ENCODE data around the gene TJAP1. TPM values are rescaled to one million over a fixed set of nuclear protein-coding genes. Genes with fewer than 3 reads are reported as not detected.

The TJAP1 gene
- total RNA-seq, 6 experiments from 2014 or later, result 9.2 to 16.0 (median 12.9) TPM

DNA sequence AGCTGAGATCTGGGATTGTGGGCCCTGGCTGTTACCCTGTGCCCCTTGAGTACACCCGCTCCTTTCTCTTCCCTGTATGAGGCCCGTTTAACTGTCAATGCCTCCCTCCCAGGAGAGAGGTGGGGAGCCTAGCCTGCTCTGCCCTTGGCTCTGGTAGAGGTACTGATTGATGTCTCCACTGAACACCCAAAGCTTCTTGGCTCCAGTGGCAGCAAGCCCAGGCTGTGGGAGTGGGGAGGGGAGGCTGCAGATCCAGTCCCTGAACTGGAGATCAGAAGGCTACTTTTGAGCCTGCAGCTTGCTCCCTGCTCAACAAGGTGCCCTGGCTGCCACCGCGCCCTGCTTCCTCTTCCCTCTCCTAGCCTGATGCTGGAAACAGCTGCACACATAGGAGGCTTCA lies 25.3 kb downstream of the TJAP1 start:
- Histone ChIP-seq H3K9me3 (no peaks in the 10 kb centered on the region), H3K27me3 (no peaks in the 10 kb centered on the region), H3K27ac (no peak overlapping the region), H3K4me1 (peaks cover 0 to 17% (median 7%) of the 10 kb centered on the region in 4 donors), H3K4me3 (no peak overlapping the region), H3K36me3 (peaks cover 0 to 52% (median 9%) of the 10 kb centered on the region in 4 donors)
- no peak for TF ChIP-seq POLR2A (IDR thresholded peaks at IDR 0.05)
- TF ChIP-seq, protein P1, sequence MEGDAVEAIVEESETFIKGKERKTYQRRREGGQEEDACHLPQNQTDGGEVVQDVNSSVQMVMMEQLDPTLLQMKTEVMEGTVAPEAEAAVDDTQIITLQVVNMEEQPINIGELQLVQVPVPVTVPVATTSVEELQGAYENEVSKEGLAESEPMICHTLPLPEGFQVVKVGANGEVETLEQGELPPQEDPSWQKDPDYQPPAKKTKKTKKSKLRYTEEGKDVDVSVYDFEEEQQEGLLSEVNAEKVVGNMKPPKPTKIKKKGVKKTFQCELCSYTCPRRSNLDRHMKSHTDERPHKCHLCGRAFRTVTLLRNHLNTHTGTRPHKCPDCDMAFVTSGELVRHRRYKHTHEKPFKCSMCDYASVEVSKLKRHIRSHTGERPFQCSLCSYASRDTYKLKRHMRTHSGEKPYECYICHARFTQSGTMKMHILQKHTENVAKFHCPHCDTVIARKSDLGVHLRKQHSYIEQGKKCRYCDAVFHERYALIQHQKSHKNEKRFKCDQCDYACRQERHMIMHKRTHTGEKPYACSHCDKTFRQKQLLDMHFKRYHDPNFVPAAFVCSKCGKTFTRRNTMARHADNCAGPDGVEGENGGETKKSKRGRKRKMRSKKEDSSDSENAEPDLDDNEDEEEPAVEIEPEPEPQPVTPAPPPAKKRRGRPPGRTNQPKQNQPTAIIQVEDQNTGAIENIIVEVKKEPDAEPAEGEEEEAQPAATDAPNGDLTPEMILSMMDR (IDR thresholded peaks at IDR 0.05), result no peak
- WGBS (ENCODE audit: insufficient coverage, low coverage, low lambda C conversion rate, missing lambda C conversion rate), result 100% methylated on average over 4 of the region's 4 CpGs
- ATAC-seq, result no peak
- intact Hi-C loops (cut with DNase I), result no loop called here
- DNase-seq, result no peak

DNA sequence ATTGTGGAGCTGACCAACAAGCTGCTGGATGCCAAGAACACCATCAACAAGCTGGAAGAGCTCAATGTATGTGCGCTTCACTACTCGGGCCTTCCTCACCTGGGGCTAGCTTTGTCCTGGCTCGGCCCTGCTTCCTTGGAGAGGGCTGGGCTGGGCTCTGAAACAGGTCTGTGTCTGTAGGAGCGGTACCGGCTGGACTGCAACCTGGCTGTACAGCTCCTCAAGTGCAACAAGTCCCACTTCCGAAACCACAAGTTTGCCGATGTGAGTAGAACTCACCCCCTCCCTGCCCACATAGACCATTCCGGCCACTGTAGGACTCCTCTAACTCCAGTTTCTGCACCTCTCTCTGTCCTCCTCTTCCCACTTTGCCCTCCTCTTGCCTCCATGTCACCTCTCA lies 26.1 kb downstream of the TJAP1 start:
- H3K9me3 ChIP-seq, result no peaks in the 10 kb centered on the region
- no peak overlapping the region for H3K27ac ChIP-seq
- H3K27me3 ChIP-seq, result no peaks in the 10 kb centered on the region
- intact Hi-C loops (cut with DNase I), result no loop called here
- no CpG with 5 or more reads among the region's 8 CpGs for WGBS (ENCODE audit: insufficient coverage, low coverage, low lambda C conversion rate, missing lambda C conversion rate)
- no peak for ATAC-seq
- no peak for DNase-seq
- H3K4me3 ChIP-seq, result no peak overlapping the region
- peaks cover 0 to 48% (median 9%) of the 10 kb centered on the region in 4 donors for H3K36me3 ChIP-seq
- peaks cover 0 to 17% (median 7%) of the 10 kb centered on the region in 4 donors for H3K4me1 ChIP-seq
- TF ChIP-seq POLR2A (IDR thresholded peaks at IDR 0.05), result no peak
- TF ChIP-seq, protein P1 (IDR thresholded peaks at IDR 0.05), result no peak

DNA sequence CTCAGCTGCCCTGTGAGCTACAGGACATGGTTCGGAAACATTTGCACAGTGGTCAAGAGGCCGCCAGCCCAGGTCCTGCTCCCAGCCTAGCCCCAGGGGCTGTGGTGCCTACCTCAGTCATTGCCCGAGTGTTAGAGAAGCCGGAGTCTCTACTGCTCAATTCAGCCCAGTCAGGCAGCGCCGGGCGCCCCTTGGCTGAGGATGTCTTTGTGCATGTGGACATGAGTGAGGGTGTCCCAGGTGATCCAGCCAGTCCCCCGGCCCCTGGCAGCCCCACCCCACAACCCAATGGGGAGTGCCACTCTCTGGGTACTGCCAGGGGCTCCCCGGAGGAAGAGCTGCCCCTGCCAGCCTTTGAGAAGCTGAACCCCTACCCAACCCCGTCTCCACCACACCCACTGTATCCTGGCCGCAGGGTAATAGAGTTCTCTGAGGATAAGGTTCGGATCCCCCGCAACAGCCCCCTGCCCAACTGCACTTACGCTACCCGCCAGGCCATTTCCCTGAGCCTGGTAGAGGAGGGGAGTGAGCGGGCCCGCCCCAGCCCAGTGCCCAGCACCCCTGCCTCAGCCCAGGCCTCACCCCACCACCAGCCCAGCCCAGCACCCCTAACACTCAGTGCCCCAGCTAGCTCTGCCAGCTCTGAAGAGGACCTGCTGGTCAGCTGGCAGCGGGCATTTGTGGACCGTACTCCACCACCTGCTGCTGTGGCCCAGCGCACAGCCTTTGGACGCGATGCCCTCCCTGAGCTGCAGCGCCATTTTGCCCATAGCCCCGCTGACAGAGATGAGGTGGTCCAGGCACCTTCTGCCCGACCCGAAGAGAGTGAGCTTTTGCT lies 27.6 kb downstream of the TJAP1 start:
- Histone ChIP-seq H3K27me3 (no peaks in the 10 kb centered on the region), H3K27ac (no peak overlapping the region), H3K4me1 (peaks cover 0 to 9% (median 2%) of the 10 kb centered on the region in 4 donors), H3K36me3 (peaks cover 0 to 38% (median 9%) of the 10 kb centered on the region in 4 donors), H3K9me3 (no peaks in the 10 kb centered on the region), H3K4me3 (no peak overlapping the region)
- intact Hi-C loops (cut with DNase I), result loop anchor here (5.0 kb wide), 1 partner anchor 53 kb away; no protein-coding TSS in a partner anchor
- DNase-seq (no peak), ATAC-seq (no peak)
- TF ChIP-seq, protein P1 (IDR thresholded peaks at IDR 0.05), result no peak
- no peak for TF ChIP-seq POLR2A (IDR thresholded peaks at IDR 0.05)
- 67% methylated on average over 3 of the region's 26 CpGs for WGBS (ENCODE audit: insufficient coverage, low coverage, low lambda C conversion rate, missing lambda C conversion rate)

DNA sequence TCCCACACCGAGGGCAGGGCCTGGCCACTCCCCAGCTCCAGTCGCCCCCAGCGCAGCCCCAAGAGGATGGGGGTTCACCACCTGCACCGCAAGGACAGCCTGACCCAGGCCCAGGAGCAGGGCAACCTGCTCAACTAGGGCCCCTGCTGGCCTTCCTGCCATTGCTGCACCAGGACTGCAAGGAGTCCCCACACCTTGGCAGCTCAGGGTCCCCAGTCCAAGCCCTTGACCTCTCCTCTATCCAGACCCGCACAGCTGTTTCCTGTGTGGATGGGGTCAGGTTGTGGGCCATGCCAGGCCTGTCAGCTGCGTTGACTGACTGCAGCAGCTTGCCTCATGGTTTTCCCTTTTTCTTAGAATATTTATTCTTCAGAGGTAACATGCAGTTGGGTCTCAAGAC lies 28.3 kb downstream of the TJAP1 start:
- Histone ChIP-seq H3K4me3 (no peak overlapping the region), H3K4me1 (peaks cover 0 to 13% (median 2%) of the 10 kb centered on the region in 4 donors), H3K36me3 (peaks cover 0 to 31% (median 6%) of the 10 kb centered on the region in 4 donors), H3K9me3 (no peaks in the 10 kb centered on the region), H3K27me3 (no peaks in the 10 kb centered on the region), H3K27ac (no peak overlapping the region)
- 51% methylated on average over 4 of the region's 6 CpGs for WGBS (ENCODE audit: insufficient coverage, low coverage, low lambda C conversion rate, missing lambda C conversion rate)
- no peak for ATAC-seq
- intact Hi-C loops (cut with DNase I), result loop anchor here (5.0 kb wide), 1 partner anchor 53 kb away; no protein-coding TSS in a partner anchor
- TF ChIP-seq, protein P1 (IDR thresholded peaks at IDR 0.05), result no peak
- no peak for TF ChIP-seq POLR2A (IDR thresholded peaks at IDR 0.05)
- DNase-seq, result no peak
